IMR-90 (cell line): Measurements from ENCODE around the gene CCDC70. TPM values are rescaled to one million over a fixed set of nuclear protein-coding genes. Genes with fewer than 3 reads are reported as not detected.

Source experiments
- ATAC-seq: fragments of 200-7000 bp; cut with Tn5 transposase; 2 replicates; pipeline ENCODE4 v1.9.1; 2020; ENCODE audit warnings: low read depth, mild to moderate bottlenecking, moderate library complexity
- BruUV-seq: library from RNA; stranded (reverse); fragments of 400-500 nt; replicated peaks from 2 replicates; lab custom pipeline; 2021; lab: Mats Ljungman, UMichigan
- CTCF ChIA-PET: fragments of 300-600 bp; formaldehyde crosslinking; extraction: SDS; loops from one replicate; lab custom pipeline; 2021; ENCODE audit warnings: antibody characterized with exemption; lab: Yijun Ruan, JAX
- POLR2A ChIA-PET: fragments of 300-600 bp; sonication (Branson Sonifier 250); formaldehyde crosslinking; loops from one replicate; lab custom pipeline; 2022; ENCODE audit warnings: antibody characterized with exemption; ENCODE audit not compliant: unreplicated experiment; lab: Charles Lee
- DNase-seq: peaks from one replicate; pipeline ENCODE4 v3.0.0; 2013
- H2AFZ ChIP-seq: replicated peaks from 2 replicates; pipeline ENCODE3; 2013; ENCODE audit warnings: low read length, mild to moderate bottlenecking; ENCODE audit not compliant: poor library complexity
- H2AK5ac ChIP-seq: 2 replicates; pipeline ENCODE4 v1.6.1; 2013; ENCODE audit warnings: low read depth, low read length, inconsistent platforms
- H2AK9ac ChIP-seq: replicated peaks from 2 replicates; pipeline ENCODE3; 2013; ENCODE audit warnings: mild to moderate bottlenecking, low read depth, low read length, moderate library complexity; ENCODE audit not compliant: poor library complexity
- H2BK120ac ChIP-seq: 2 replicates; pipeline ENCODE4 v1.6.1; 2013; ENCODE audit warnings: low read depth, low read length, inconsistent platforms
- H2BK15ac ChIP-seq: 3 replicates; pipeline ENCODE4 v1.6.1; 2013; ENCODE audit warnings: low read depth, low read length, inconsistent platforms
- H2BK20ac ChIP-seq: 2 replicates; pipeline ENCODE4 v1.6.1; 2013; ENCODE audit warnings: low read depth, mild to moderate bottlenecking, inconsistent platforms, low read length, moderate library complexity
- H2BK5ac ChIP-seq: 2 replicates; pipeline ENCODE4 v1.6.1; 2013; ENCODE audit warnings: mild to moderate bottlenecking, low read depth, low read length, inconsistent platforms; ENCODE audit not compliant: poor library complexity, severe bottlenecking
- H3K14ac ChIP-seq: replicated peaks from 2 replicates; pipeline ENCODE4 v1.6.1; 2013; ENCODE audit warnings: low read depth, low read length, inconsistent platforms
- H3K18ac ChIP-seq: 2 replicates; pipeline ENCODE4 v1.6.1; 2013; ENCODE audit warnings: low read depth, low read length, control low read depth
- H3K23ac ChIP-seq: 2 replicates; pipeline ENCODE4 v1.6.1; 2013; ENCODE audit warnings: low read depth, low read length, inconsistent platforms
- H3K27ac ChIP-seq: 2 replicates; pipeline ENCODE4 v1.5.1; 2013; ENCODE audit warnings: mild to moderate bottlenecking, control low read depth, low read length; ENCODE audit not compliant: insufficient read depth
- H3K27me3 ChIP-seq: 2 replicates; pipeline ENCODE4 v1.6.1; 2013; ENCODE audit warnings: low read length; ENCODE audit not compliant: control insufficient read depth, insufficient read depth
- H3K36me3 ChIP-seq: 2 replicates; pipeline ENCODE4 v1.6.1; 2013; ENCODE audit warnings: low read length, mixed read lengths; ENCODE audit not compliant: control insufficient read depth, insufficient read depth
- H3K4ac ChIP-seq: 2 replicates; pipeline ENCODE4 v1.6.1; 2013; ENCODE audit warnings: low read depth, low read length, inconsistent platforms
- H3K4me1 ChIP-seq: 2 replicates; pipeline ENCODE4 v1.6.1; 2013; ENCODE audit warnings: low read length, mixed read lengths; ENCODE audit not compliant: control insufficient read depth, insufficient read depth
- H3K4me2 ChIP-seq: 2 replicates; pipeline ENCODE4 v1.6.1; 2013; ENCODE audit warnings: low read depth, mild to moderate bottlenecking, control low read depth, low read length, moderate library complexity
- H3K4me3 ChIP-seq: 2 replicates; pipeline ENCODE4 v1.5.1; 2013; ENCODE audit warnings: low read depth, mild to moderate bottlenecking, control low read depth, low read length, moderate library complexity; ENCODE audit not compliant: insufficient read depth
- H3K56ac ChIP-seq: 2 replicates; pipeline ENCODE4 v1.6.1; 2013; ENCODE audit warnings: low read length, inconsistent platforms; ENCODE audit not compliant: insufficient read depth; ENCODE audit errors: extremely low read depth
- H3K79me1 ChIP-seq, 2 experiments: 2 replicates each; pipeline ENCODE4 v1.6.1; 2013; ENCODE audit warnings: low read length in 2 of 2, inconsistent platforms in 1 of 2, low read depth in 1 of 2
- H3K9ac ChIP-seq: 2 replicates; pipeline ENCODE4 v1.6.1; 2013; ENCODE audit warnings: low read depth, low read length, control low read depth
- H3K9me1 ChIP-seq: 2 replicates; pipeline ENCODE4 v1.6.1; 2013; ENCODE audit warnings: low read length, inconsistent platforms; ENCODE audit not compliant: insufficient read depth
- H3K9me3 ChIP-seq: 2 replicates; pipeline ENCODE4 v1.6.1; 2013; ENCODE audit warnings: low read length; ENCODE audit not compliant: control insufficient read depth, insufficient read depth
- H4K20me1 ChIP-seq: 2 replicates; pipeline ENCODE4 v1.6.1; 2013; ENCODE audit warnings: low read length, inconsistent platforms; ENCODE audit not compliant: insufficient read depth
- H4K5ac ChIP-seq: 2 replicates; pipeline ENCODE4 v1.6.1; 2013; ENCODE audit warnings: mild to moderate bottlenecking, low read depth, low read length, control low read depth
- H4K8ac ChIP-seq, 2 experiments: 2 replicates each; pipeline ENCODE4 v1.6.1; 2013; ENCODE audit warnings: low read depth in 2 of 2, low read length in 2 of 2, control low read depth in 1 of 2, inconsistent platforms in 1 of 2
- H4K91ac ChIP-seq: 2 replicates; pipeline ENCODE4 v1.6.1; 2013; ENCODE audit warnings: low read depth, low read length, inconsistent platforms; ENCODE audit not compliant: insufficient read depth
- BHLHE40 ChIP-seq: fragments of 150-350 bp; IDR thresholded peaks from 2 replicates; pipeline ENCODE4 v1.6.1; 2016; ENCODE audit warnings: mild to moderate bottlenecking, low read depth, low read length
- CEBPB ChIP-seq: IDR thresholded peaks from 2 replicates; pipeline ENCODE4 v1.6.1; 2012; ENCODE audit warnings: low read depth, low read length, improper control_type of control experiment
- FOS ChIP-seq: fragments of 150-350 bp; IDR thresholded peaks from 2 replicates; pipeline ENCODE4 v1.6.1; 2016; ENCODE audit warnings: low read depth, low read length
- MXI1 ChIP-seq: IDR thresholded peaks from 2 replicates; pipeline ENCODE4 v1.6.1; 2012; ENCODE audit warnings: low read depth, mild to moderate bottlenecking, low read length, moderate library complexity, borderline replicate concordance
- RCOR1 ChIP-seq: IDR thresholded peaks from 2 replicates; pipeline ENCODE4 v1.6.1; 2012; ENCODE audit warnings: mild to moderate bottlenecking, low read length, improper control_type of control experiment; ENCODE audit not compliant: insufficient replicate concordance
- RFX5 ChIP-seq: IDR thresholded peaks from 2 replicates; pipeline ENCODE4 v1.8.0; 2012; ENCODE audit warnings: low read depth, mild to moderate bottlenecking, low read length, moderate library complexity
- SMC3 ChIP-seq: fragments of 150-350 bp; IDR thresholded peaks from 2 replicates; pipeline ENCODE4 v1.6.1; 2016; ENCODE audit warnings: low read depth, mild to moderate bottlenecking, antibody characterized with exemption, low read length, moderate library complexity
- WGBS, 2 experiments: methylation state at CpG; one replicate each; pipeline versions ENCODE4 v1.1.5 to v1.1.7; 2013; ENCODE audit warnings: missing lambda C conversion rate in 2 of 2; ENCODE audit not compliant: insufficient read length in 1 of 2; ENCODE audit errors: extremely low coverage in 2 of 2; 5-methylcytosine and 5-hydroxymethylcytosine counted together
- dilution Hi-C: fragments of 300-500 bp; cut with HindIII; formaldehyde crosslinking; loops from one replicate; pipeline ENCODE4 v1.14.3; 2018; ENCODE audit warnings: low sequenced_read_pairs; ENCODE audit not compliant: unreplicated experiment
- in situ Hi-C: fragments of 300-500 bp; cut with MboI; formaldehyde crosslinking; loops from 3 replicates; pipeline ENCODE4 v1.14.3; 2019; ENCODE audit warnings: low sequenced_read_pairs, inconsistent platforms, mixed read lengths
- intact Hi-C: fragments of 100-400 bp; cut with micrococcal nuclease; formaldehyde crosslinking; loops from 2 replicates; pipeline ENCODE4 v1.10.0; 2022
- polyA plus RNA-seq, 3 experiments: library from polyadenylated mRNA; depleted of rRNA; stranded (reverse); fragments of >200 nt; gene quantifications; 2 replicates each; pipeline ENCODE4 v1.2.3, GENCODE V29; 2012; ENCODE audit warnings: low replicate concordance in 1 of 3
- total RNA-seq: library from RNA; depleted of rRNA; stranded (reverse); fragments of >200 nt; gene quantifications from 2 replicates; pipeline ENCODE4 v1.2.3, GENCODE V29; 2012
- TF ChIP-seq, protein P1 (sequence below): conservative IDR thresholded peaks from 2 replicates; pipeline ENCODE4 v1.5.1; 2012; ENCODE audit warnings: mild to moderate bottlenecking, low read depth, low read length, improper control_type of control experiment
- TF ChIP-seq, protein P2 (sequence below): fragments of 150-350 bp; IDR thresholded peaks from 2 replicates; pipeline ENCODE4 v1.6.1; 2016; ENCODE audit warnings: low read depth, mild to moderate bottlenecking, low read length, moderate library complexity, borderline replicate concordance

CCDC70 gene
- total and polyA plus RNA-seq, 2 of the 4 experiments (the other 2 are of a cell fraction) = not detected

DNA sequence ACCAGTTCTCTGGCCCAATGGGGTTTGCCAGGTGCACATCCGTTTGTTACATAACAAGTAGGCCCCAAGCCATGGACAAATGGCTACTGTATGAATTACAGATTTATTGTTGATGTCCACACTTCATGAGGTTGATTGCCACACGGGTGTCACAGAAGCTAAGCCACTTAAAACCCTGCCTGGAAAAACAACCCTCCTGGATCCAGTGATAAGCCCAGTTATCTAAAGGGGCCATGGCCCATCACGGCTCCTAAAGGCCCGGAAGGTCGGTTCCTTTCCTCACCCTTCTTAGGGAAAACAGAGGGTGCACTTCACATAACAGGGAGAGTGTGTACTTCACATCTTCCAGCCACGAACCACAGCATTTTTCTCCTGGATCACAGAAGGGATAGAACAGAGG lies 20.9 kb upstream of the CCDC70 start:
- Histone ChIP-seq H3K9me1 (no peaks in the 10 kb centered on the region), H3K4me1 (no peaks in the 10 kb centered on the region), H3K27ac (no peak overlapping the region), H3K18ac (no peak overlapping the region), H3K79me1 (no peaks in the 10 kb centered on the region), H2BK5ac (no peak overlapping the region), H2AFZ (no peak overlapping the region), H3K4me3 (no peak overlapping the region), H3K4ac (no peak overlapping the region), H3K9me3 (no peaks in the 10 kb centered on the region), H2BK120ac (no peak overlapping the region), H2BK20ac (no peak overlapping the region), H3K27me3 (peaks cover 38% of the 10 kb centered on the region), H3K9ac (no peak overlapping the region), H4K5ac (no peak overlapping the region), H3K56ac (no peak overlapping the region), H3K14ac (no peak overlapping the region), H4K20me1 (no peaks in the 10 kb centered on the region), H4K8ac (no peak overlapping the region), H2BK15ac (no peak overlapping the region), H3K36me3 (no peaks in the 10 kb centered on the region), H3K4me2 (no peak overlapping the region), H3K23ac (no peak overlapping the region), H2AK5ac (no peak overlapping the region), H2AK9ac (no peak overlapping the region), H4K91ac (no peak overlapping the region)
- no TSS peak for BruUV-seq
- intact Hi-C loops (no loop called here), in situ Hi-C loops (no loop called here), dilution Hi-C loops (no loop called here)
- ChIA-PET CTCF (no interaction called here), POLR2A (no interaction called here)
- ATAC-seq (no peak), DNase-seq (no peak)
- TF ChIP-seq FOS (no peak), RFX5 (no peak), SMC3 (no peak), BHLHE40 (no peak), CEBPB (no peak), RCOR1 (no peak), MXI1 (no peak)
- TF ChIP-seq, protein P1, sequence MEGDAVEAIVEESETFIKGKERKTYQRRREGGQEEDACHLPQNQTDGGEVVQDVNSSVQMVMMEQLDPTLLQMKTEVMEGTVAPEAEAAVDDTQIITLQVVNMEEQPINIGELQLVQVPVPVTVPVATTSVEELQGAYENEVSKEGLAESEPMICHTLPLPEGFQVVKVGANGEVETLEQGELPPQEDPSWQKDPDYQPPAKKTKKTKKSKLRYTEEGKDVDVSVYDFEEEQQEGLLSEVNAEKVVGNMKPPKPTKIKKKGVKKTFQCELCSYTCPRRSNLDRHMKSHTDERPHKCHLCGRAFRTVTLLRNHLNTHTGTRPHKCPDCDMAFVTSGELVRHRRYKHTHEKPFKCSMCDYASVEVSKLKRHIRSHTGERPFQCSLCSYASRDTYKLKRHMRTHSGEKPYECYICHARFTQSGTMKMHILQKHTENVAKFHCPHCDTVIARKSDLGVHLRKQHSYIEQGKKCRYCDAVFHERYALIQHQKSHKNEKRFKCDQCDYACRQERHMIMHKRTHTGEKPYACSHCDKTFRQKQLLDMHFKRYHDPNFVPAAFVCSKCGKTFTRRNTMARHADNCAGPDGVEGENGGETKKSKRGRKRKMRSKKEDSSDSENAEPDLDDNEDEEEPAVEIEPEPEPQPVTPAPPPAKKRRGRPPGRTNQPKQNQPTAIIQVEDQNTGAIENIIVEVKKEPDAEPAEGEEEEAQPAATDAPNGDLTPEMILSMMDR = no peak
- TF ChIP-seq, protein P2, sequence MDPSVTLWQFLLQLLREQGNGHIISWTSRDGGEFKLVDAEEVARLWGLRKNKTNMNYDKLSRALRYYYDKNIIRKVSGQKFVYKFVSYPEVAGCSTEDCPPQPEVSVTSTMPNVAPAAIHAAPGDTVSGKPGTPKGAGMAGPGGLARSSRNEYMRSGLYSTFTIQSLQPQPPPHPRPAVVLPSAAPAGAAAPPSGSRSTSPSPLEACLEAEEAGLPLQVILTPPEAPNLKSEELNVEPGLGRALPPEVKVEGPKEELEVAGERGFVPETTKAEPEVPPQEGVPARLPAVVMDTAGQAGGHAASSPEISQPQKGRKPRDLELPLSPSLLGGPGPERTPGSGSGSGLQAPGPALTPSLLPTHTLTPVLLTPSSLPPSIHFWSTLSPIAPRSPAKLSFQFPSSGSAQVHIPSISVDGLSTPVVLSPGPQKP = no peak
- WGBS, 2 experiments = no CpG with 5 or more reads among the region's 6 CpGs
